ENCODE data around the gene COX6B2.

Gene COX6B2

GRCh38 chr19:55362174-55362989, 7.9 kb upstream of the COX6B2 start:
- DNase-seq, result no peak

GRCh38 chr19:55360902-55361301, 6.4 kb upstream of the COX6B2 start:
- no peak for DNase-seq

GRCh38 chr19:55358943-55359908, 4.7 kb upstream of the COX6B2 start:
- no peak for DNase-seq

GRCh38 chr19:55358493-55358892, 4.0 kb upstream of the COX6B2 start:
- DNase-seq, result no peak

- DNase-seq, result no peak
These were observed 798 bp upstream of the COX6B2 start for GRCh38 chr19:55355213-55355821.

GRCh38 chr19:55353803-55354697, 469 bp downstream of the COX6B2 start:
- DNase-seq, result peak; percentile 82

GRCh38 chr19:55353356-55353802, 1.1 kb downstream of the COX6B2 start:
- no peak for DNase-seq

GRCh38 chr19:55352549-55353145, 1.9 kb downstream of the COX6B2 start:
- no peak for DNase-seq

- DNase-seq, result no peak
These were observed 2.5 kb downstream of the COX6B2 start for GRCh38 chr19:55352040-55352439.

GRCh38 chr19:55350620-55351315, 3.8 kb downstream of the COX6B2 start:
- DNase-seq, result no peak

- DNase-seq, result peak; percentile 57
These were observed 6.0 kb downstream of the COX6B2 start for GRCh38 chr19:55348317-55349034.

- DNase-seq, result peak; percentile 43
These were observed 7.0 kb downstream of the COX6B2 start for GRCh38 chr19:55347442-55348009.

GRCh38 chr19:55346725-55347441, 7.6 kb downstream of the COX6B2 start:
- DNase-seq, result peak; percentile 48

GRCh38 chr19:55345818-55346724, 8.4 kb downstream of the COX6B2 start:
- DNase-seq, result peak; percentile 54

GRCh38 chr19:55345101-55345817, 9.3 kb downstream of the COX6B2 start:
- DNase-seq, result peak; percentile 37

- peak; percentile 65 for DNase-seq
These were observed 10.1 kb downstream of the COX6B2 start for GRCh38 chr19:55344444-55344843.

All from islet precursor cell (in vitro differentiated cells).